MCF 10A (cell line): ENCODE data around the gene CAPN11. TPM values are rescaled to one million over a fixed set of nuclear protein-coding genes. Genes with fewer than 3 reads are reported as not detected.

Experiments used
- BruUV-seq: library from RNA; stranded (reverse); fragments of 400-500 nt; replicated peaks from 2 replicates; lab custom pipeline; 2021; lab: Mats Ljungman, UMichigan
- CTCF ChIA-PET: fragments of 300-600 bp; sonication (Branson Sonifier 250); formaldehyde crosslinking; extraction: SDS; loops from one replicate; lab custom pipeline; 2021; ENCODE audit warnings: antibody characterized with exemption, inconsistent platforms; lab: Yijun Ruan, JAX
- POLR2A ChIA-PET: fragments of 300-600, 350-650 bp; sonication (Branson Sonifier 250); formaldehyde crosslinking; extraction: SDS; loops from one replicate; lab custom pipeline; 2020; ENCODE audit warnings: antibody characterized with exemption, inconsistent platforms; lab: Yijun Ruan, JAX
- DNase-seq: peaks from one replicate; pipeline ENCODE4 v3.0.0-alpha.2; 2018; ENCODE audit not compliant: unreplicated experiment
- H3K27ac Mint-ChIP-seq: one replicate; pipeline ENCODE4 v1.8.0; 2022; ENCODE audit warnings: mild to moderate bottlenecking, low read depth, mixed read lengths; ENCODE audit not compliant: unreplicated experiment
- H3K27me3 Mint-ChIP-seq: one replicate; pipeline ENCODE4 v1.8.0; 2022; ENCODE audit warnings: mixed read lengths; ENCODE audit not compliant: insufficient read depth, unreplicated experiment
- H3K36me3 Mint-ChIP-seq: one replicate; pipeline ENCODE4 v1.8.0; 2022; ENCODE audit warnings: mild to moderate bottlenecking, moderate library complexity, mixed read lengths; ENCODE audit not compliant: insufficient read depth, unreplicated experiment
- H3K4me1 Mint-ChIP-seq: one replicate; pipeline ENCODE4 v1.8.0; 2022; ENCODE audit warnings: mixed read lengths; ENCODE audit not compliant: insufficient read depth, unreplicated experiment
- H3K4me3 Mint-ChIP-seq: one replicate; pipeline ENCODE4 v1.8.0; 2022; ENCODE audit warnings: mild to moderate bottlenecking, moderate library complexity, mixed read lengths; ENCODE audit not compliant: unreplicated experiment
- H3K9me3 Mint-ChIP-seq: one replicate; pipeline ENCODE4 v1.8.0; 2022; ENCODE audit warnings: mixed read lengths; ENCODE audit not compliant: unreplicated experiment
- intact Hi-C: fragments of 100-400 bp; cut with micrococcal nuclease; formaldehyde crosslinking; loops from 2 replicates; pipeline ENCODE4 v1.14.1; 2022
- total RNA-seq: library from RNA; stranded (reverse); gene quantifications from 2 replicates; pipeline ENCODE4 v1.2.3, GENCODE V29; 2022
- TF ChIP-seq, protein P1 (sequence below): fragments of 200-600 bp; IDR thresholded peaks from one replicate; pipeline ENCODE4 v1.8.0; 2022; ENCODE audit warnings: antibody characterized with exemption, mild to moderate bottlenecking; ENCODE audit not compliant: unreplicated experiment

CAPN11 gene
- total RNA-seq, 1 experiment from 2014 or later, result not detected

DNA sequence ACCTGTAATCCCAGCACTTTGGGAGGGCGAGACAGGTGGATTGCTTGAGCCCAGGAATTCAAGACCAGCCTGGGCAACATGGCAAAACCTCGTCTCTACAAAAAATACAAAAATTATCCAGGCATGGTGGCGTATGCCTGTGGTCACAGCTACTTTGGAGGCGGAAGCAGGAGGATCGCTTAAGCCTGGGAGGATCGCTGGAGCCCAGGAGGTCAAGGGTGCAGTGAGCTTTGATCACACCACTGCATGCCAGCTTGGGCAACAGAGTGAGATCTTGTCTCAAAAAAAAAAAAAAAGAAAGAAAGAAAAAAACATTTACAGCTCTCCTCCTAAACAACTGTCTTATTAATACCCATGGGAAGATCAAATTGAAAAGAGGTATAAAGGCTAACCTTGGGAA, 49.3 kb downstream of the CAPN11 start:
- Mint-ChIP-seq H3K9me3 (no peaks in the 10 kb centered on the region), H3K36me3 (no peaks in the 10 kb centered on the region), H3K27me3 (no peaks in the 10 kb centered on the region), H3K4me1 (peaks cover 6% of the 10 kb centered on the region), H3K27ac (no peak overlapping the region), H3K4me3 (no peak overlapping the region)
- TF ChIP-seq, protein P1, sequence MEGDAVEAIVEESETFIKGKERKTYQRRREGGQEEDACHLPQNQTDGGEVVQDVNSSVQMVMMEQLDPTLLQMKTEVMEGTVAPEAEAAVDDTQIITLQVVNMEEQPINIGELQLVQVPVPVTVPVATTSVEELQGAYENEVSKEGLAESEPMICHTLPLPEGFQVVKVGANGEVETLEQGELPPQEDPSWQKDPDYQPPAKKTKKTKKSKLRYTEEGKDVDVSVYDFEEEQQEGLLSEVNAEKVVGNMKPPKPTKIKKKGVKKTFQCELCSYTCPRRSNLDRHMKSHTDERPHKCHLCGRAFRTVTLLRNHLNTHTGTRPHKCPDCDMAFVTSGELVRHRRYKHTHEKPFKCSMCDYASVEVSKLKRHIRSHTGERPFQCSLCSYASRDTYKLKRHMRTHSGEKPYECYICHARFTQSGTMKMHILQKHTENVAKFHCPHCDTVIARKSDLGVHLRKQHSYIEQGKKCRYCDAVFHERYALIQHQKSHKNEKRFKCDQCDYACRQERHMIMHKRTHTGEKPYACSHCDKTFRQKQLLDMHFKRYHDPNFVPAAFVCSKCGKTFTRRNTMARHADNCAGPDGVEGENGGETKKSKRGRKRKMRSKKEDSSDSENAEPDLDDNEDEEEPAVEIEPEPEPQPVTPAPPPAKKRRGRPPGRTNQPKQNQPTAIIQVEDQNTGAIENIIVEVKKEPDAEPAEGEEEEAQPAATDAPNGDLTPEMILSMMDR, result no peak
- CTCF ChIA-PET, result interaction anchor here (0.6 to 1.1 kb wide), 2 partner anchors 13 to 29 kb away, joined by 3 read pairs; no protein-coding TSS in a partner anchor
- intact Hi-C loops, result no loop called here
- BruUV-seq, result no TSS peak
- POLR2A ChIA-PET, result interaction anchor here (1.3 kb wide), 1 partner anchor 17 kb away, joined by 3 read pairs; no protein-coding TSS in a partner anchor
- DNase-seq, result no peak

DNA sequence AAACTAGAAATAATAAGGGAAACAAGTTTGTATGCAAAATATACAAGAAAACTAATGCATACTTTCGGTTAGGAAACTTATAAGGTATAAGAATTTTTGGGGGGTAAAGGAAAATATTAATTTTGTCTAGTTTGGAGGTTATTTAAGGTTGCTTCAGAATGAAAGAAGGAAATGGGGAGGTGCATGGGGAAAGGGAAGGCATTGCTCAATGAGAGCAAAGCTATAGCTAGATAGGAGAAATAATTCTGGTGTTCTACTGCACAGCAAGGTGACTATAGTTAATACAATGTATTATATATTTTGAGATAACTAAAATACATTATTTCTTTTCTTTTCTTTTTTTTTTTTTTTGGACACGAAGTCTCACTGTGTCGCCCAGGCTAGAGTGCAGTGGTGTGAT, 52.7 kb downstream of the CAPN11 start:
- Mint-ChIP-seq H3K27ac (no peak overlapping the region), H3K4me1 (no peaks in the 10 kb centered on the region), H3K27me3 (no peaks in the 10 kb centered on the region), H3K4me3 (no peak overlapping the region), H3K9me3 (no peaks in the 10 kb centered on the region), H3K36me3 (no peaks in the 10 kb centered on the region)
- DNase-seq, result no peak
- TF ChIP-seq, protein P1, result no peak
- ChIA-PET POLR2A (no interaction called here), CTCF (interaction anchor here (0.7 to 1.7 kb wide), 4 partner anchors 14 to 127 kb away, joined by 3 to 6 read pairs (median 4); no protein-coding TSS in a partner anchor)
- no TSS peak for BruUV-seq
- intact Hi-C loops, result no loop called here

DNA sequence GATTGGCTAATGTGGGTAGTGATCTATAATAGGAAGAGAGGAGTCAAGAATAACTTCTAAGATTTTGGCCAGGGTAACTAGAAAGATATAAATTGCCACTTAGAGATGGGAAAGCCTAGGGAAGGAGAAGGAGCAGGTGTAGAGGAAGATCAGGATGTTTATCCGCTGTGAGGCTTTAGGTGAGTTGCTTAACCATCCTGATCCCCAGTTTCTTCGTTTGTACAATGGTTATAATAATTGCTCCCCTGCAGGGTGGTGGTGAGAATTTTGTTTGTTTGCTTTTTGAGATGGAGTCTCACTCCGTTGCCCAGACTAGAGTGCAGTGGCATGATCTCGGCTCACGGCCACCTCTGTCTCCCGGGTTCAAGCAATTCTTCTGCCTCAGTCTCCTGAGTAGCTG, 55.7 kb downstream of the CAPN11 start:
- ChIA-PET CTCF (interaction anchor here (2.2 kb wide), 1 partner anchor 20 kb away, joined by 5 read pairs; no protein-coding TSS in a partner anchor), POLR2A (interaction anchor here (1.5 kb wide), 1 partner anchor 11 kb away, joined by 3 read pairs; no protein-coding TSS in a partner anchor)
- H3K27me3 Mint-ChIP-seq, result no peaks in the 10 kb centered on the region
- no peak overlapping the region for H3K4me3 Mint-ChIP-seq
- no peak for DNase-seq
- no TSS peak for BruUV-seq
- no peaks in the 10 kb centered on the region for H3K9me3 Mint-ChIP-seq
- intact Hi-C loops, result no loop called here
- H3K4me1 Mint-ChIP-seq, result no peaks in the 10 kb centered on the region
- H3K27ac Mint-ChIP-seq, result no peak overlapping the region
- H3K36me3 Mint-ChIP-seq, result no peaks in the 10 kb centered on the region
- TF ChIP-seq, protein P1, result no peak

DNA sequence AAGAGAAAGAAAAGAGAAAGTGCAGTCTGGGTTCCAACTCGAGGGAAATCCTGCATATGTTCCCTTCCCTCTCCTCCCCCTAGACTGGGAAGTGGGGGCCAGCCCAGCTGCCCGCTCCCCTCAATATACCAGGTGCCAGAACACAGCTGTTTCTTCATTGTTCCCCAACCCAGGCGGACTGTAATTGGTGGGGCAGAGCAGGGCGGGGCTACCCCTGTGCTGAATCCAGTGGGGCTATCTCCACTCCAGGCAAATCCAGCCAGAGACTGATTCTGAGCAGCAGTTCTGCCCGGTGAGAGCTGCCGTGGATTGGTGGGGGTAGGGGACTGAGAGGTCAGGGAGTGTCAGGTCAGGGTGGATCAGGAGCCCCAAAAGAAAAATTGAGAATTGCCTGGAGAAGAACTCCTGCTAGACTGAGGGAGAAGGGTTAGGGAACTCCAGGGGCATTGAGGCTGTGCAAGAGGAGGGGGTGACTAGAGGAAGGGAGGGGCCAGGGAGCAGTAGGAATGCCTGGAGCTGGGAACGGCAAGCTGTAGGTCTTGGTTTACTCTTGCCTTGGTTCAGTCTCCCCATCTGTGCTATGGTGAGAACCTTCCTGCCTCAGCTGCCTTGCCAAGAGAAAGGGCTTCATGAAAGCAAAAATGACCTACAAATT, 58.2 kb downstream of the CAPN11 start, which contains the start of gene MYMX:
Gene MYMX, plus strand, starts transcription at position 250 of the 655 bp plus-strand sequence. CDS start 546 bp downstream, outside the sequence.
- no peaks in the 10 kb centered on the region for H3K9me3 Mint-ChIP-seq
- ChIA-PET CTCF (interaction anchor here (0.6 to 2.3 kb wide), 5 partner anchors 16 to 551 kb away, joined by 3 to 5 read pairs (median 4); partner anchors contain the start of gene VEGFA), POLR2A (interaction anchor here (0.6 kb wide), 1 partner anchor 1265 kb away, joined by 4 read pairs; no protein-coding TSS in a partner anchor)
- TF ChIP-seq, protein P1, result no peak
- intact Hi-C loops, result no loop called here
- no peak within 1 kb of the TSS for H3K27ac Mint-ChIP-seq
- no peaks in the 10 kb centered on the region for H3K27me3 Mint-ChIP-seq
- no TSS peak for BruUV-seq
- no peaks in the 10 kb centered on the region for H3K36me3 Mint-ChIP-seq
- no peak within 1 kb of the TSS for H3K4me3 Mint-ChIP-seq
- H3K4me1 Mint-ChIP-seq, result peaks cover 10% of the 10 kb centered on the region
- DNase-seq, result no peak
